ENCODE results near the gene LRRC63. TPM values are rescaled to one million over a fixed set of nuclear protein-coding genes. Genes with fewer than 3 reads are reported as not detected.
"Not testable (repeated sequence)": the region's sequence is repeated elsewhere in the genome, so short reads cannot be mapped to it uniquely, and the experiment has no call there.

Gene LRRC63
- total RNA-seq, 1 experiment from 2014 or later: not detected

GRCh38 chr13:46229251-46229650, 17.5 kb downstream of the LRRC63 start:
- no peak overlapping the region for H3K4me3 ChIP-seq
- H3K9me3 ChIP-seq (replicated peaks): no peaks in the 10 kb centered on the region
- no peaks in the 10 kb centered on the region for H3K27me3 ChIP-seq (replicated peaks)
- H3K4me1 ChIP-seq (replicated peaks): 0 out of 2 replicates have a peak, but pooled peaks cover 4% of the 10 kb centered on the region
- no peak for DNase-seq (ENCODE audit: low read depth in 1 of 2, low spot score in 2 of 2)
- H3K27ac ChIP-seq: no peak overlapping the region
- H3K36me3 ChIP-seq: no peaks in the 10 kb centered on the region

DNA sequence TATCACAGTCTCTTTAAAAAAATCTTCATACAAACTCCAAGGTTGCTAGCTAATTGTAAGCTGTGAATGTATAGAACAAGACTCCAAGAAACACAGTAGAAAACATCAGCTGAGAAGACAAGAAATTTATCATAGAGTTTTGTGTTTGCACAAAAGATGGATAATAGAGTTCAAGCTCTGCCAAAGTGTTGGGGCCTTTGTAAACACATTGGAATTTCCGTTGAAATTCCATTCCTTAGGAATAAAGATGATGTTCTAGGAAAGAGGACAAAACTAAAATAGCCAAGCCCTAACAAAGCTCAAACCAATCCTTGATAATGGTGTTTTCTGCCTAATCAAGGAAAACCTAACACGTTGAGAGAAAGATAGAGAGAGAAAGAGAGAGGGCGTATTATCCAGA, 20.6 kb downstream of the LRRC63 start:
- no peaks in the 10 kb centered on the region for H3K36me3 ChIP-seq
- 0 out of 2 replicates have a peak, but pooled peaks cover 3% of the 10 kb centered on the region for H3K9me3 ChIP-seq (replicated peaks)
- H3K4me1 ChIP-seq (replicated peaks): 0 out of 2 replicates have a peak, but pooled peaks cover 4% of the 10 kb centered on the region
- DNase-seq (ENCODE audit: low read depth in 1 of 2, low spot score in 2 of 2): peak in 1 of 2 experiments; percentile 5
- no peak overlapping the region for H3K4me3 ChIP-seq
- H3K27ac ChIP-seq: 0 out of 2 replicates have a peak overlapping the region, but pooled peaks have one; percentile 16
- no peaks in the 10 kb centered on the region for H3K27me3 ChIP-seq (replicated peaks)

DNA sequence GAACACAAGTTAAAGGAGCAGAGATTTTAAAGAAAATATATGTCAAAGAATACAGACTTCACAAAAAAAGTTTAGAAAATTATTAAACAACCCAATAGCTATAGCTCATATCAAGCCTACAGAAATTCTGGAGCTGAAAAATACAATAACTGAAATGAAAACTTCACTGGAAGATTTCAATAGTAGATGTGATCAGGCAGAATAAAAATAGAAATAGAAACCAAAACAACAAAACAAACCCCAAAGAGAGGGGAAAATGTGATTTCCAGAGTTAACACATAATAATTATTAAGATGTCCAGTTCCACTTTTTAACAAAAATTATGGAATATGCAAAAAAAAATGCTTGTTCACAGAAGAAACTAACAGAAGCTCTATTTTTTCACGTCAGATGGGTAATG, 23.6 kb downstream of the LRRC63 start:
- Histone ChIP-seq H3K36me3 (no peaks in the 10 kb centered on the region), H3K4me3 (no peak overlapping the region), H3K27ac (no peak overlapping the region), H3K27me3 (replicated peaks) (no peaks in the 10 kb centered on the region), H3K4me1 (replicated peaks) (0 out of 2 replicates have a peak, but pooled peaks cover 4% of the 10 kb centered on the region), H3K9me3 (replicated peaks) (0 out of 2 replicates have a peak, but pooled peaks cover 3% of the 10 kb centered on the region)
- DNase-seq (ENCODE audit: low read depth in 1 of 2, low spot score in 2 of 2): no peak

GRCh38 chr13:46265292-46265691, 53.6 kb downstream of the LRRC63 start:
- no peak for DNase-seq (ENCODE audit: low read depth in 1 of 2, low spot score in 2 of 2)
- Histone ChIP-seq H3K4me1 (replicated peaks) (no peaks in the 10 kb centered on the region), H3K36me3 (no peaks in the 10 kb centered on the region), H3K27ac (no peak overlapping the region), H3K4me3 (no peak overlapping the region), H3K9me3 (replicated peaks) (no peaks in the 10 kb centered on the region), H3K27me3 (replicated peaks) (no peaks in the 10 kb centered on the region; the same call in 1 of the 2 replicates)

GRCh38 chr13:46267166-46267565, 55.4 kb downstream of the LRRC63 start:
- H3K9me3 ChIP-seq (replicated peaks): no peaks in the 10 kb centered on the region

GRCh38 chr13:46270416-46270815, 58.7 kb downstream of the LRRC63 start:
- no peak for DNase-seq (ENCODE audit: low read depth in 1 of 2, low spot score in 2 of 2)
- no peaks in the 10 kb centered on the region for H3K9me3 ChIP-seq (replicated peaks)
- no peaks in the 10 kb centered on the region for H3K4me1 ChIP-seq (replicated peaks)
- H3K4me3 ChIP-seq: no peak overlapping the region
- H3K27ac ChIP-seq: no peak overlapping the region
- H3K36me3 ChIP-seq: no peaks in the 10 kb centered on the region
- H3K27me3 ChIP-seq (replicated peaks): no peaks in the 10 kb centered on the region; the same call in none of the 2 replicates

More at GRCh38 chr13:46267166-46267565, 55.4 kb downstream of the LRRC63 start:
- Histone ChIP-seq H3K27ac (no peak overlapping the region), H3K27me3 (replicated peaks) (no peaks in the 10 kb centered on the region; the same call in 1 of the 2 replicates), H3K4me3 (no peak overlapping the region), H3K4me1 (replicated peaks) (no peaks in the 10 kb centered on the region), H3K36me3 (no peaks in the 10 kb centered on the region)
- no peak for DNase-seq (ENCODE audit: low read depth in 1 of 2, low spot score in 2 of 2)

DNA sequence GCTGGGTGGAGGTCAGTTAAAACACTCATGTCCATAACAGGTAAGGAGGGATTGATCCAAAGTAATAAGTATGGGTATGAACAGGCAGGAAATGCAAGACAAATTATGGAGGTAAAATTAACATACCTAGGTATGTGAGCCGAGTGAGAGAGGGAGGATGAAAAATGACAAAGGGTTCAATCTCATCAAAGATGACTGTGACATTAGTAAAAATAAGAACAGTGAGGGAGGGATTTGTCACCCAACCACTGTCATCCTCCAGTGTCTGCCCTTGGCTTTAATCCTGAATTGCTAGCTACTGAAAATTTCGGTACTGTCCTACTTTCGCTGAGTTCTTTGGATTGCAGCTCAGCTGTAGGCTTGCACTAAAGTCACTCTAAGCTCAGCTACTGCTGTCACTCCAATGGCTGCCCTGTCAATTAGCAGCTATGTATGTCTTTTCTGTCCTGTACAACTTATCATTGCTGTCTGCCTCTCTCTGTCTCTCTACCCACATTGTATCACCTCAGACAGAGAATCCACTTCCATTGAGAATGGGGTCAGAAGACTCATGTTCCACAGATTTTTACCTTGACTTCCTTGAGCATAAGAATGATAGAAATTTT, 62.5 kb downstream of the LRRC63 start:
- DNase-seq (ENCODE audit: low read depth in 1 of 2, low spot score in 2 of 2): no peak
- Histone ChIP-seq H3K27me3 (replicated peaks) (no peaks in the 10 kb centered on the region; the same call in 1 of the 2 replicates), H3K4me3 (no peak overlapping the region), H3K27ac (no peak overlapping the region), H3K9me3 (replicated peaks) (no peaks in the 10 kb centered on the region), H3K36me3 (no peaks in the 10 kb centered on the region), H3K4me1 (replicated peaks) (no peaks in the 10 kb centered on the region)

DNA sequence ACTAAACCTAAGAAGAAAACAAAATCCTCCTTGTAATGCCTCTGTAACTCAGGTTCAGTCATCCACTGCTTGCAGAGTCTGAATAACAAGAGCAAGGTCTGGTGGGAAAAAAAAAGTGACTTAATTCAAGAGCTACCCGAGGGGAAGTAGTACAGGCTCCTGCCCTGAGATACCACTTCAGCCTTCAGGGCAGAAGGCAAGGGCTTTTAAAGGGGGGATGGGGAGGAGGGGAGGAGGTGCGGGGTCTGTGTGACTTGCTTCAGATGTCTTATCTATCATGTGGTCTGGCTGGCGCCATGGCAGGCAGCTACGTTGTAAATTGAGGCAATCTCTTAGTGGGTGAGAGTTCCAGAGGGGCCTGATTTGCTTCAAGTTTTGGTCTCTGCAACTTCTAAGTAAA, 66.7 kb downstream of the LRRC63 start:
- Histone ChIP-seq H3K27me3 (replicated peaks) (no peaks in the 10 kb centered on the region; the same call in none of the 2 replicates), H3K4me3 (no peak overlapping the region), H3K27ac (no peak overlapping the region), H3K9me3 (replicated peaks) (no peaks in the 10 kb centered on the region), H3K4me1 (replicated peaks) (no peaks in the 10 kb centered on the region), H3K36me3 (no peaks in the 10 kb centered on the region)
- DNase-seq (ENCODE audit: low read depth in 1 of 2, low spot score in 2 of 2): no peak

- no peak overlapping the region for H3K27ac ChIP-seq
- no peak for DNase-seq (ENCODE audit: low read depth in 1 of 2, low spot score in 2 of 2)
- no peak overlapping the region for H3K4me3 ChIP-seq
- no peaks in the 10 kb centered on the region; the same call in 1 of the 2 replicates for H3K27me3 ChIP-seq (replicated peaks)
- H3K4me1 ChIP-seq (replicated peaks): no peaks in the 10 kb centered on the region
- no peaks in the 10 kb centered on the region for H3K9me3 ChIP-seq (replicated peaks)
- no peaks in the 10 kb centered on the region for H3K36me3 ChIP-seq
These were observed 70.1 kb downstream of the LRRC63 start for GRCh38 chr13:46281779-46282178.

DNA sequence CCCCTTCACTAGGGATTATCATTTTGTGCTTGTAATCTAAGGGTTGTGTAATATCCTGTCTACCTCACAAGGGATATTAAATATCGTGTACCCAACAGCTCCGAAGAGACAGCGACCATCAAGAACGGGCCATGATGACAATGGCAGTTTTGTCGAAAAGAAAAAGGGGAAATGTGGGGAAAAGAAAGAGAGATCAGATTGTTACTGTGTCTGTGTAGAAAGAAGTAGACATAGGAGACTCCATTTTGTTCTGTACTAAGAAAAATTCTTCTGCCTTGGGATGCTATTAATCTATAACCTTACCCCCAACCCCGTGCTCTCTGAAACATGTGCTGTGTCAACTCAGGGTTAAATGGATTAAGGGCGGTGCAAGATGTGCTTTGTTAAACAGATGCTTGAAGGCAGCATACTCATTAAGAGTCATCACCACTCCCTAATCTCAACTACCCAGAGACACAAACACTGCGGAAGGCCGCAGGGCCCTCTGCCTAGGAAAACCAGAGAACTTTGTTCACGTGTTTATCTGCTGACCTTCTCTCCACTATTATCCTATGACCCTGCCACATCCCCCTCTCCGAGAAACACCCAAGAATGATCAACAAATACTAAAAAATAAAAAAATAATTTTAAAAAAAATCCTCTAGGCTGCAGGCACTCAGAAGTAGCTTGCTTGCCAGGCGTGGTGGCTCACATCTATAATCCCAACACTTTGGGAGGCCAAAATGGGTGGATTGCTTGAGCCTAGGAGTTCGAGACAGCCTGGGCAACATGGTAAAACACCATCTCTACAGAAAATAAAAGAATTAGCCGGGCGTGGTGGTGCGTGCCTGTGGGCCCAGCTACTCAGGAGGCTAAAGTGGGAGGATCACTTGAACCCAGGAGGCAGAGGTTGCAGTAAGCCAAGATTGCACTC, 72.4 kb downstream of the LRRC63 start:
- not testable (repeated sequence) for H3K27ac ChIP-seq; H3K4me1 ChIP-seq (replicated peaks); H3K27me3 ChIP-seq (replicated peaks); DNase-seq (ENCODE audit: low read depth in 1 of 2, low spot score in 2 of 2); H3K9me3 ChIP-seq (replicated peaks); H3K36me3 ChIP-seq; H3K4me3 ChIP-seq

- H3K36me3 ChIP-seq: no peaks in the 10 kb centered on the region
- no peak for DNase-seq (ENCODE audit: low read depth in 1 of 2, low spot score in 2 of 2)
- no peak overlapping the region for H3K4me3 ChIP-seq
- no peaks in the 10 kb centered on the region for H3K9me3 ChIP-seq (replicated peaks)
- H3K27ac ChIP-seq: no peak overlapping the region
- H3K27me3 ChIP-seq (replicated peaks): no peaks in the 10 kb centered on the region; the same call in 1 of the 2 replicates
- H3K4me1 ChIP-seq (replicated peaks): no peaks in the 10 kb centered on the region
These were observed 75.2 kb downstream of the LRRC63 start for GRCh38 chr13:46286972-46287371.

GRCh38 chr13:46288570-46289259, 77.0 kb downstream of the LRRC63 start:
- H3K36me3 ChIP-seq: no peaks in the 10 kb centered on the region
- no peak overlapping the region for H3K27ac ChIP-seq
- no peak overlapping the region for H3K4me3 ChIP-seq
- peak in 1 of 2 experiments; percentile 9 for DNase-seq (ENCODE audit: low read depth in 1 of 2, low spot score in 2 of 2)
- H3K4me1 ChIP-seq (replicated peaks): no peaks in the 10 kb centered on the region
- H3K9me3 ChIP-seq (replicated peaks): no peaks in the 10 kb centered on the region
- no peaks in the 10 kb centered on the region for H3K27me3 ChIP-seq (replicated peaks)

DNA sequence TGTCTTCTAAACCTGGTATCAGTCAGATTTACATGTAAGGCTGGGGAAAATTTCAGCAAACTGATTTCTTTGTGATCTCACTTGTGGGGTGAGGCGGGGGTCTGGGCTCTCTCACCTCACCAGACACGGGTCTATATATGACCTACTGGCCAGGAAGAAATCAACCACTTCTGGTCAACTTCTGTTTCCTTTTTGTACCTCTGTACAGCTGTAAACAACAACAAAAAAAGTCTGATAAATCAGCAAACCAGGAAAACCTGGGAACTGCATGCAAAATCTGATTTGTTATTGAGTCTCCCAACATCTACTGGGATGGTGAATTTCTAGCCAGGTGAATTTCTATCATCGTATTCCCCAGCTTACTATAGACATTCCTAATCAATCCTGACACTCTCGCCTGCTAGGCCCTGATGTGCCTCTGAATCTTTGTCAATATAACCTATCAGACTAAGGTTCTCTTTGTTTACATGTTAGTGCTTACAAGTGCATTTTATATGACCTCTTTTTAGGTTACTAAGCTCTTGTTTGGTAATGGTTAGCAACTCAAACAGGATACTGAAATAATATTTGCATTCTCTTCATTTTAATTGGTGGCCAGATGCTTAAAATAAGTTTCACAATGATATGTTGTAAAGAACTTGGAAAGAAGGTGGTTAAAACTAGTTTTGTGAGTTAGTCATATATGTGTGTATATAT, 77.7 kb downstream of the LRRC63 start:
- Histone ChIP-seq H3K36me3 (no peaks in the 10 kb centered on the region), H3K27ac (no peak overlapping the region), H3K9me3 (replicated peaks) (no peaks in the 10 kb centered on the region), H3K4me1 (replicated peaks) (no peaks in the 10 kb centered on the region), H3K4me3 (no peak overlapping the region), H3K27me3 (replicated peaks) (no peaks in the 10 kb centered on the region)
- no peak for DNase-seq (ENCODE audit: low read depth in 1 of 2, low spot score in 2 of 2)
